Stimulated activated CD8-positive, alpha-beta memory T cell treated with anti-CD3 and anti-CD28 coated beads, Interleukin-7, amount 100 ng/mL, for 24 hours (primary cell): Measurements from ENCODE around the gene APBA1.

Experiments used
- DNase-seq: peaks from one replicate; pipeline ENCODE4 v3.0.0-alpha.2; 2020; ENCODE audit warnings: low read depth

The APBA1 gene

GRCh38 chr9:69519470-69520240 is 152.5 kb downstream of the APBA1 start:
- DNase-seq: no peak

DNA sequence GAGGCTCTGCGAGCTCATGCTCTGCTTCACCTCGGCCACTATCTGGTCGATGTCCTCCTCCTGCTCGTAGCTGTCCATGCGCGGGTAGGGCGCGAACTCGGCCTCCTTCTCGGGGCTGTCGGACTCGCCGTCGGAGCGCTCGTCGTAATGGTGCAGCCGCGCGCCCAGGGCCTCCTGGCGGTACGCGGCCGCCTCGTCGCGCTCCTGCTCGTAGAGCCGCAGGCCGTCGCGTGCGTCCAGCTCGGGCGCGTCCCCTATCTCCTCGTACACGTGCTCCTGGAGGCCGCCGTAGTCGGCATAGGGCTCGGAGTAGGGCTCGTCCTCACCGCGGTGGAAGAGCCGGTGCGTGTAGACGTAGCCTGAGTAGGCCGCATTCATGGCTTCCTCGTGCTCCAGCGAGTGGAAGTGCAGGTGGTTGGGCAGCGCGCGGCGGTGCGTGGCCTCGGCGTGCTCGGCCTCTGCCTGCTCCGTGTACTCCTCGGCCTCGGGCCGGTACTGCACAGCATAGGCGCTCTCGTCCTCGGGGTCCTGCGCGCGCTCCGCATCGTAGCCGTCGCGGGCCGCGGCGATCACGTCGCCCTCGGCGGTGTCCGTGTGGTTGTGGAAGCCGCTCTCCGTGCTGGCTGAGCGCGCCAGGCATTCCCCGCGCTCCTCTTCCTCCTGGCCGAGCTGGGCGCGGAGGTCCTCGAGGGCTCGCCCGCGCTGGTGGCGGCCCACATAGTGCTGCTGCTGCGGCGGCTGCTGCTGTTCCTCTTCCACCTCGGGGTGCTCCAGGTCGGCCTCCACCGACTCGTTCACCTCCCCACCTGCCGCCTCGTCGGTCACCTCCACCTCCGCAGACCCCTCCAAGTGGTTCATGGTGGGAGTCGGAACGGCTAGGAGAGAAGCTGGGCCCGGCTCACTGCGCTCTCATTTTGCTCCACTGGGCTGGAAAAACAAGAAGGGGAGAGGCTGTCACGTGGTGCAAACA is 155.5 kb downstream of the APBA1 start:
- no peak for DNase-seq

DNA sequence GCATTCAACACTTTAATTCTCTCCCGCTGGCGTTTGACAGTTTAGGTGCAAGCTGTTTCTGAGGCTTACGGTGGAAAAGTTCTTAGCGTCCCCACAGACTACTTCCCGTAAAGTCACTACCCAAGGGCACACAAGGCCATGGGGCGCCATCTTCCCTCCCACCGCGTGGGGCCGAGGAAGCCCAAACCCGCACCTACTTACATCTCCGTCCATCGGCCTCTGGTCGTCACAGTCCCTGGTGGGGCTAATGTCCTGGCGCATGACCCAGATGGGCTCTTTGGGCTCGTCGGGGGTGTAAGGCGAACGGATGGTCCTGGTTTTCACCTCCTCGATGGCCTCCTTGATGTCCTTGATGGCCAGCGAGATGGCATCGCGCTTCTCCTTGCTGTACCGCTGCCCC is 156.4 kb downstream of the APBA1 start:
- DNase-seq: no peak

GRCh38 chr9:69513141-69513820 is 158.9 kb downstream of the APBA1 start:
- DNase-seq: no peak

DNA sequence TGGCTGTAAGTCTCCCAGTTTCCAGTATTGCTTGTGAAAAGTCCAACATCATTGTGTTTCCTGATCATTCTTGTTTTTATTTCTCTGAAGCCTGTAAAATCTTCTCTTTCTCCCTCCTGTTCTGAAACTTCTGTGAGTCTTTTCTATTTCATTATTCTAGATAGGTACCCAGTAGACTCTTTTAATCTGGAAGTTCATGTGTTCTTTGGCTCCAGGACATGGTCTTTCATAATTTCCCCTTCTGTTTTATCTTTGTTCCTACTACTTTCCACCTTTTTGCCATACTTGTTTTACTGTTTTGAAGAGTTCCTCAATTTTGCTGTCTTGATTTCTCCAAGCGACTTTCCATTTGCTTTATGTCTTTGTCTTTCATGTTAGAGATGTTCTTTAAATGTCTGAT is 168.1 kb downstream of the APBA1 start:
- no peak for DNase-seq

DNA sequence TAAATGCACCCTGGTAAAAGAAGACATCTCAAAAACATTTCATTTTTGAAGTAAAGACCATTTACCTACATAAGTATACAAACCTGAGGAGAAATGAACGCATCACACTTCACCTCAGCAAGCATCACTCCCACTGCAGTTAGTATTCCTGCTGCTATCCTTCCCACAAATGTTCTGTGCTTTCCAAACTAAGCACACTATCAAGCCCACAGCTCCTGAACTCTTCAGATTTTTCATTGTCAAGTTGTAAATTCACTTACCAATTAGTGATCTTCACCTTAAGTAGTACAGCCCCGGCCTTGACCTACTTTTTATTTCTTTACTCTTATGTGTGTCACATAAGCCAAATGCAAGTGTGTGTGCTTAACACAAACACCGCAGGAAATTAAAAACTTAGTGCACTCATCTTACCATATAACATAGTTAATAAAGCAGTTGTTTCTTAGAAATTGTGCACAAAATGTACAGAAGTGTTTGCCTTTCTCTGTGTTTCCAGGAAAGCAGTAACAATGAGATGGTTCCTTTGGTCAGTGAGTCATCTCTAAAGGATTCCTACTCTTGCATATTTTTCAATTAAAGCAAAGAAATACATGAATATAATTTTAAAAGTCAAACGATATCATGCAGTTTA is 169.4 kb downstream of the APBA1 start:
- DNase-seq: no peak

DNA sequence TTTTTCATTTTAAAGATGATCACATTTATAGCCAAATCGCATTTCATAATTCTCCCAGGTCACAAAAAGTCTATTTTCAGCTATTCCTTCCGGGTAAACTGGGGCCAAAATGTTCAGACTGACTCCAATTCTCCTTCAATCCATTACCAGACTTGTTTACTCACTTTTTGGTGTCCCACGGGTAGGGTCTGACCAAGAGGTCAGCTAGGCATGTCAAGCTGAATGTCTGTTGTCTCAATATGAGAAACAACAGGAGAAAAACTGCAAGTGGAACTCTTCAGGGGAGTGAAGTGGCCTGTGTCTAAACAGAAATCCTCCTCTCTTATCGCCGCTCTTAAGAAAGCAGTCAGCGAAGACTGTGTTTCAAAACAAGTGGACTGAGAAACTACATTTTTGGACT is 171.3 kb downstream of the APBA1 start:
- DNase-seq: no peak

- DNase-seq: no peak
Measured at GRCh38 chr9:69499959-69500358, 172.2 kb downstream of the APBA1 start.

DNA sequence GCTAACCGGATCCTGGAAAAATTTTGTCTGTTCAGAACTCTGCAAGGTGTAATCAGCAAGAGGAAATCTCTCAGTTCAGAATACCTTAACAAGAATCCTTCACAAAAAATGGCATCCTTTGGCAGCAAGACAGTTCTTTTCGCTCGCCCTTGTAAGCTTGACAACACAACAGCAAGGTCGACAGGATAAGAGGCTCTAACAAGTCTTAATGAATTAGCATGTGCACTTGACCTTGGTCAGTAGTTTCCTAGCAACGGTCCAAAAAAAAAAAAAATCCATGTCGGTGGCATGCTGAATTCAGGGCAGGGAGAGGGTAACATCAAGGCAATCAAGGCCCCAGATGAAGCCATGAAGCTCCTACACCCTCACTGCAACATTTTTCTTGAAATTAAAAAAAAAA is 172.8 kb downstream of the APBA1 start:
- DNase-seq: no peak

DNA sequence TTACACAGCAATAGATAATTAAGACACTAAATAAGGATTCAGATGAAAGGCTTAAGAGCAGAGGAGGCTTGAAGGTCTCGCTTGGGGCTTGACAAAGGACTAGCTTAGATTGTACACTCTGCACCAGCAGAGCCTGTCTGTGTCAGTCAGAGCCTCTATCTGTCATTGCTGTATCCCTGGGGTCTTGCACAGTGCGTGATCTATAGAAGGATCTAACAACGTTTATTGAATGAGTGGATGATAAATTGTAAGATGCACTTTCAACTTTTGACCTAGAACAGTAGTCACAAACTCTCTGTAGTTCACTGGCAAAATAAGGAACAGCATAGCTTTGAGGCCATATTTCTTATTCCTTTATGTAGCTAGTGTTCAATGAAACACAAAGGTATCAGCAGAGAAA is 173.7 kb downstream of the APBA1 start:
- no peak for DNase-seq

GRCh38 chr9:69497816-69498215 is 174.4 kb downstream of the APBA1 start:
- DNase-seq: no peak

GRCh38 chr9:69496846-69497450 is 175.2 kb downstream of the APBA1 start:
- no peak for DNase-seq

GRCh38 chr9:69495296-69495695 is 176.9 kb downstream of the APBA1 start:
- DNase-seq: no peak

GRCh38 chr9:69494763-69495162 is 177.4 kb downstream of the APBA1 start:
- no peak for DNase-seq

DNA sequence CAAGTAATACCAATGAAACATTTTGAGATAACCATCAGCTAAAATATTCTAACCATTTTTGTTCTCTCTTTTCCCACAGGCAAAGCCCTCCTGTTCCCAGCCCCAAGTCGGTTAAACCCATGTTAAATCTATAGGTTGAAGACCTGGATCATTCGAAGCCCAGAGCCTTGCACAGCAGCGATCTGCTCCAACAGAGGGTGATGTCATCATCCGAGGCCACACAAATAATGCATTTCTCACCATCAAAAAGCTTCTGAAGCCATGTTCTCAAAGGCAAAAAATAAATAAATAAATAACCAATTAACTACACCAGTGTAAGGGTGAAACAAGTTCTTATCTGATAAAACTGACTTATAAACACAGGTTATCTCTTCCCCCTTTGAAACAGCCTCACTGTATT is 178.0 kb downstream of the APBA1 start:
- no peak for DNase-seq

DNA sequence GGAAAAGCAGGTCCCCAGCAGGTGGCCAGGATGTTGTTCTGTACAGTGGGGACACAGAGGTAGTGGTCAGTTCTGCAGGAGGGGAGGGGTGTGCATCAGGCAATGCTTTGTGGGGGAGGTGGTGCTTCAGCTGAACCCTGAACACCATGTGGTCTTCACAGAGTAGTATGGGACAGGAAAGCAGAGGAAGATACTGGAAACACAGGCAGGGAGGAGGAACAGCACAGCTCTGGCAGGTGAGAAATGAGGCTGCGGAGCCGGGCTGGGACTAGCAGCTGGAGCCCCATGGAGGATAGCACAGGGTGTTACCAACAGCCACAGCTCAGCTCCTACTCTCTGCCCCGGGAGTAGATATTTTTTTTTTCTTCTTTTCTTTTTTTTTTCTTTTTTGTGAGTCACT is 185.7 kb downstream of the APBA1 start:
- DNase-seq: no peak

GRCh38 chr9:69485466-69485865 is 186.7 kb downstream of the APBA1 start:
- no peak for DNase-seq

DNA sequence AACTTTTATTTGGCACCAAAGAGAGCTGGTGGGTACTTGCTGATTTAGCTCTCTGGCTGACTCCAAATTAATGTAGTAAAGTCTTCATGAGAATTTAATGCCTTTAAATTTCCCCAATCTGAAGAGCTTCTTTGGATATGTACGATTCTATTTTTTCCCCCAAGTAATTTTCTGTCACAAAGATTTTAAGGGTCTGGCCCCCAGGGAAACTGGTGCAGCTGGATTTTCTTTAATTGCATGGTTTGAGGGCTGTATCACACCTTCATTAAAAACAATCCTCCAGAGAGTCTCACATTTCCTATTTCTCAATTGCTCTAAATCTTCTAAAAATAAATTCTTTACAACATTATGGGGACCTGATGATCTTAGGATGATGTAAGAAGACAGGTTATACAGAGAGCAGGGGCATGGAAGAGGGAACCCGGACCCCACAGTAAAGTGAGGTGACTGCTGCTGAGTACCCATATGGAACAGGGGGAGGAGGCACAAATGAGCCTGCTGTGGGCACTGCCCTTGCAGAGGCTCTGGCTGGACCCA is 188.2 kb downstream of the APBA1 start:
- DNase-seq: no peak

- no peak for DNase-seq
Measured at GRCh38 chr9:69476797-69477196, 195.4 kb downstream of the APBA1 start.

DNA sequence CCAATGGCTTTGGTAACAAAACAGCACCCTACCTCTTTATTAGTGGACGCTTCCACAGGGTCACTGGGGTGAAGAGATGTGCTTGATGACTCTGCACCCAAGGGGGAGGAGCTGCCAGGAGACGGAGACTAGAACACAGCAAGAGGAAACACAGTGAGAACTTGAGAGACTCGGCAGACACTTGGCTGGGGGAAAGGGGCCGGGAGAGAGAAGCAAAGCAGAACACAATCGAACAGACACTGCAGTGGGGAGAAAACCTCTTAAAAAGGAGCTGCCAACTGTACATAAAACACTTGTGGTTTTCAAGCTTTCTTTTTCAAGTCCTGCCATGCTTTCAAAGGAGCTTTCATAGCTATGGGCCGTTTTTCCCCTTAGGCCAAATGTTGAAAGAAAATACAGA is 196.2 kb downstream of the APBA1 start:
- DNase-seq: no peak

DNA sequence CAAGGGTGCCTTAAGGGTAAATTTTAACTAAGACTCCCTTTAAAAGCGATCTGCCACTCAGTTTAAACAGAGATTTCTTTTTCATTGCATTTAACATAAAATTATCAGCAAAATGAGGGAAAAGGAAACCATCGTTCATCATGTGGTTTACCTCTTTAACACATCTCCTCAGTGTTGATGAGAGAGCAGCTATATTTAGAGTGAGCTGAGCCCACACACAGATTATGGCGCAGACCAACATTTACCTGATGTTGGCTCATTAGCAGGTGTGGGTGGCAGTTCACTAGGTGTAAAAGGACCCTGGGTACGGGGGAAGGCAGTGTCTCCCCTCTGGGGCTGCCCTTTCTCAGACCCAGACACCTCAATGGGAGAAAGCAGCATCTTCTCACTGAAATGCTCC is 197.3 kb downstream of the APBA1 start:
- no peak for DNase-seq
